Activated gamma-delta T cell treated with anti-CD3 and anti-CD28 coated beads, Interleukin-2, amount 50 U/mL, for 16 hours (primary cell): ENCODE data around the gene SMARCD1.
A peak's percentile ranks its signal among the peaks of the same experiment; 100 is the strongest.

Experiments
- DNase-seq: peaks from one replicate; pipeline ENCODE4 v3.0.0-alpha.2; 2020; ENCODE audit warnings: low read depth

Gene SMARCD1

GRCh38 chr12:50057000-50057841 is 27.9 kb upstream of the SMARCD1 start, which contains the start of gene ASIC1:
ASIC1 (plus strand) TSS chr12:50057596; CDS start chr12:50058767, 1,171 bp downstream.
- no peak for DNase-seq

GRCh38 chr12:50057896-50058670 is 27.1 kb upstream of the SMARCD1 start:
- DNase-seq = no peak

GRCh38 chr12:50058743-50059312 is 26.3 kb upstream of the SMARCD1 start:
- DNase-seq = no peak

GRCh38 chr12:50059440-50060119 is 25.6 kb upstream of the SMARCD1 start:
- DNase-seq = peak; percentile 53

GRCh38 chr12:50060120-50060468 is 25.0 kb upstream of the SMARCD1 start:
- DNase-seq = no peak

- DNase-seq = no peak
Measured at GRCh38 chr12:50061171-50061570, 24.0 kb upstream of the SMARCD1 start.

GRCh38 chr12:50061946-50062686 is 23.0 kb upstream of the SMARCD1 start:
- DNase-seq = no peak

- DNase-seq = no peak
Measured at GRCh38 chr12:50062728-50063460, 22.2 kb upstream of the SMARCD1 start.

- no peak for DNase-seq
Measured at GRCh38 chr12:50065726-50066310, 19.3 kb upstream of the SMARCD1 start.

- DNase-seq = no peak
Measured at GRCh38 chr12:50066402-50066801, 18.7 kb upstream of the SMARCD1 start.

GRCh38 chr12:50069069-50069468 is 16.1 kb upstream of the SMARCD1 start:
- no peak for DNase-seq

GRCh38 chr12:50069539-50069938 is 15.6 kb upstream of the SMARCD1 start:
- no peak for DNase-seq

- no peak for DNase-seq
Measured at GRCh38 chr12:50070314-50071060, 14.7 kb upstream of the SMARCD1 start.

- DNase-seq = no peak
Measured at GRCh38 chr12:50072198-50072907, 12.8 kb upstream of the SMARCD1 start.

GRCh38 chr12:50073206-50073605 is 11.9 kb upstream of the SMARCD1 start:
- no peak for DNase-seq

GRCh38 chr12:50073712-50074111 is 11.4 kb upstream of the SMARCD1 start:
- no peak for DNase-seq

GRCh38 chr12:50074936-50075807 is 10.0 kb upstream of the SMARCD1 start:
- peak; percentile 73 for DNase-seq

- DNase-seq = no peak
Measured at GRCh38 chr12:50075808-50076170, 9.4 kb upstream of the SMARCD1 start.
